Mesenchymal stem cell (in vitro differentiated cells and primary cell): Measurements from ENCODE around the gene ANKS1A.

Experiments
- DNase-seq: peaks from one replicate; pipeline ENCODE4 v3.0.0-alpha.2; 2013
- H2AFZ ChIP-seq: one replicate; pipeline ENCODE4 v1.6.1; 2013; ENCODE audit warnings: low read depth, mild to moderate bottlenecking, control low read depth, inconsistent platforms, low read length, moderate library complexity
- H2AK5ac ChIP-seq: 2 replicates; pipeline ENCODE4 v1.6.1; 2013; ENCODE audit warnings: low read length, moderate library complexity, mild to moderate bottlenecking, inconsistent platforms; ENCODE audit not compliant: severe bottlenecking
- H2BK120ac ChIP-seq: one replicate; pipeline ENCODE4 v1.6.1; 2013; ENCODE audit warnings: low read depth, mild to moderate bottlenecking, inconsistent platforms, low read length, moderate library complexity
- H2BK12ac ChIP-seq, 2 experiments: one replicate each; pipeline ENCODE4 v1.6.1; 2013; ENCODE audit warnings: inconsistent platforms in 2 of 2, low read length in 2 of 2, mild to moderate bottlenecking in 2 of 2, moderate library complexity in 2 of 2, control low read depth in 1 of 2
- H2BK15ac ChIP-seq: one replicate; pipeline ENCODE4 v1.6.1; 2013; ENCODE audit warnings: mild to moderate bottlenecking, low read depth, inconsistent platforms; ENCODE audit not compliant: poor library complexity, severe bottlenecking
- H2BK5ac ChIP-seq: 2 replicates; pipeline ENCODE4 v1.6.1; 2013; ENCODE audit warnings: low read depth, mild to moderate bottlenecking, low read length, control low read depth, inconsistent platforms; ENCODE audit not compliant: poor library complexity, severe bottlenecking
- H3K14ac ChIP-seq, 2 experiments: one replicate each; pipeline ENCODE4 v1.6.1; 2013; ENCODE audit warnings: inconsistent platforms in 2 of 2, low read length in 2 of 2, control low read depth in 1 of 2, mild to moderate bottlenecking in 1 of 2, moderate library complexity in 1 of 2
- H3K18ac ChIP-seq, 2 experiments: one replicate each; pipeline ENCODE4 v1.6.1; 2013; ENCODE audit warnings: inconsistent platforms in 2 of 2, low read length in 2 of 2, control low read depth in 1 of 2, low read depth in 1 of 2, mild to moderate bottlenecking in 1 of 2
- H3K23ac ChIP-seq, 2 experiments: one replicate each; pipeline ENCODE4 v1.6.1; 2013; ENCODE audit warnings: inconsistent platforms in 2 of 2, low read length in 2 of 2, mild to moderate bottlenecking in 2 of 2, moderate library complexity in 2 of 2, control low read depth in 1 of 2
- H3K27ac ChIP-seq: 2 replicates; pipeline ENCODE4 v1.5.1; 2013; ENCODE audit warnings: mild to moderate bottlenecking, moderate library complexity, low read length, control low read depth, inconsistent platforms; ENCODE audit not compliant: poor library complexity, severe bottlenecking
- H3K27me3 ChIP-seq, 2 experiments: 2 replicates each; pipeline versions ENCODE4 v1.6.1 to v1.7.0; 2013; ENCODE audit warnings: low read length in 2 of 2, mild to moderate bottlenecking in 2 of 2, moderate library complexity in 2 of 2, control low read depth in 1 of 2, inconsistent platforms in 1 of 2; ENCODE audit not compliant: control insufficient read depth in 1 of 2, insufficient read depth in 1 of 2
- H3K36me3 ChIP-seq, 2 experiments: 2 replicates each; pipeline versions ENCODE4 v1.6.1 to v1.7.0; 2013; ENCODE audit warnings: low read length in 2 of 2, control low read depth in 1 of 2, inconsistent platforms in 1 of 2, low read depth in 1 of 2, mild to moderate bottlenecking in 1 of 2; ENCODE audit not compliant: insufficient read depth in 2 of 2, control insufficient read depth in 1 of 2
- H3K4ac ChIP-seq, 2 experiments: one replicate each; pipeline ENCODE4 v1.6.1; 2013; ENCODE audit warnings: inconsistent platforms in 2 of 2, low read length in 2 of 2, mild to moderate bottlenecking in 2 of 2, moderate library complexity in 2 of 2, control low read depth in 1 of 2, low read depth in 1 of 2
- H3K4me1 ChIP-seq: 2 replicates; pipeline ENCODE4 v1.6.1; 2013; ENCODE audit warnings: low read depth, low read length, control low read depth; ENCODE audit not compliant: control insufficient read depth, insufficient read depth
- H3K4me2 ChIP-seq: 2 replicates; pipeline ENCODE4 v1.6.1; 2013; ENCODE audit warnings: low read length, mild to moderate bottlenecking, inconsistent platforms; ENCODE audit not compliant: poor library complexity, severe bottlenecking
- H3K4me3 ChIP-seq, 2 experiments: 2 replicates each; pipeline versions ENCODE4 v1.5.1 to v1.7.0; 2013; ENCODE audit warnings: low read length in 2 of 2, mild to moderate bottlenecking in 2 of 2, control low read depth in 1 of 2, low read depth in 1 of 2; ENCODE audit not compliant: insufficient read depth in 1 of 2
- H3K79me1 ChIP-seq: replicated peaks from 2 replicates; pipeline ENCODE4 v1.6.1; 2013; ENCODE audit warnings: mild to moderate bottlenecking, control low read depth, low read length, inconsistent platforms; ENCODE audit not compliant: poor library complexity, severe bottlenecking
- H3K9ac ChIP-seq: 2 replicates; pipeline ENCODE4 v1.7.0; 2013; ENCODE audit warnings: mild to moderate bottlenecking, low read length, moderate library complexity
- H3K9me3 ChIP-seq: 2 replicates; pipeline ENCODE4 v1.7.0; 2013; ENCODE audit warnings: mild to moderate bottlenecking, low read length; ENCODE audit not compliant: control insufficient read depth
- H4K8ac ChIP-seq: one replicate; pipeline ENCODE4 v1.6.1; 2013; ENCODE audit warnings: inconsistent platforms, mild to moderate bottlenecking, low read length, moderate library complexity
- H4K91ac ChIP-seq: one replicate; pipeline ENCODE4 v1.6.1; 2013; ENCODE audit warnings: mild to moderate bottlenecking, low read length, inconsistent platforms
- WGBS: methylation state at CpG from one replicate; pipeline ENCODE4 v1.1.7; 2013; ENCODE audit warnings: mixed read lengths; 5-methylcytosine and 5-hydroxymethylcytosine counted together

Gene ANKS1A

DNA sequence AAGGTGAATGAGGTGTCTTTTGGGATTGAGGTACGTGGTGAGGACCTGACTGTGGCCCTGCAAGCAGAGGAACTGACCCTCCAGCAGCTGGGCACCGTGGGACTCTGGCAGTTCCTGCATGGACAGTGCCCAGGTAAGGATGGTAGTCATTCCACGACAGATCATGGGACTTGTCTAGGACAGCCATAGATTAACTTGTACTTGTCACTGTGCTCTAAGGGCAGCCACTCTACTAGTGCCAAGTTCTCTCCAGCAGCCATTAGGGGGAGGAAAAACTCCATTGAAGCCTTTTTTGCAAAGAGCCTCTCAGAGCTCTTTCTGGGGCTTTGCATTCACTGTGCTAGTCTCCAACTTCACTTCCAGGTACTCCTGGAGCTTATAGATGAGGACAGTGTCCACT lies 21.6 kb upstream of the ANKS1A start:
- Histone ChIP-seq H3K4me1 (no peaks in the 10 kb centered on the region), H3K23ac (no peak overlapping the region), H2AFZ (no peak overlapping the region), H3K27me3 (no peaks in the 10 kb centered on the region), H3K14ac (no peak overlapping the region), H3K4me3 (no peak overlapping the region), H3K27ac (no peak overlapping the region), H2BK12ac (no peak overlapping the region), H3K18ac (no peak overlapping the region), H2BK120ac (no peak overlapping the region), H3K4ac (no peak overlapping the region), H2BK5ac (no peak overlapping the region), H3K4me2 (no peak overlapping the region), H3K79me1 (peaks cover under 1% of the 10 kb centered on the region), H4K8ac (no peak overlapping the region), H3K9ac (no peak overlapping the region), H2AK5ac (no peak overlapping the region), H3K36me3 (peaks cover 17 to 43% of the 10 kb centered on the region in 2 experiments), H4K91ac (no peak overlapping the region), H2BK15ac (no peak overlapping the region), H3K9me3 (no peaks in the 10 kb centered on the region)
- WGBS, result 97% methylated on average over 3 of the region's 3 CpGs
- no peak for DNase-seq

DNA sequence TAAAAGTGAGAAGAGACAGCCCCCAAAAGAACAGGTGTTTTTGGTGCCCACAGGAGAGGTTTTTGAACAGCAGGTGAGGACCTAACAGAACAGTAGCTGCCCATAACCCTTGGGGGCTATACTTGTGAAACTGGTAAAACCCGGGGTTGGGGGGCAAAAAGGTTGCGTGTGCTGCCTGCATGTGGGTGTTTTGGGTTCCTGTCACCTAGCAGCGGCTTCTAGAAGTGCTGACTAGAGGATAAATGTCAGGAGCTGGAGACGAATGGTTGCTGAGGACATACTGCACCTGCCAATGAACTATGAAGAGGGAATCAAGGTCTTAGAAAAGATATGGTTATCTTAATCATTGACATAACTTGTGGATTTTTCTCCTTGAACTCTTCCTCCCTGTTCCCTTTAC lies 17.2 kb upstream of the ANKS1A start:
- Histone ChIP-seq H2BK5ac (no peak overlapping the region), H3K27ac (no peak overlapping the region), H4K91ac (no peak overlapping the region), H3K4me3 (no peak overlapping the region), H3K4me2 (no peak overlapping the region), H2BK12ac (no peak overlapping the region), H3K4ac (no peak overlapping the region), H2BK15ac (no peak overlapping the region), H3K18ac (no peak overlapping the region), H2BK120ac (no peak overlapping the region), H3K36me3 (peaks cover 21 to 78% of the 10 kb centered on the region in 2 experiments), H3K23ac (no peak overlapping the region), H3K9ac (no peak overlapping the region), H3K27me3 (no peaks in the 10 kb centered on the region), H3K4me1 (no peaks in the 10 kb centered on the region), H2AK5ac (no peak overlapping the region), H3K9me3 (no peaks in the 10 kb centered on the region), H4K8ac (no peak overlapping the region), H3K79me1 (peaks cover 4% of the 10 kb centered on the region), H2AFZ (no peak overlapping the region), H3K14ac (no peak overlapping the region)
- no peak for DNase-seq
- WGBS, result 98% methylated on average over 3 of the region's 4 CpGs

DNA sequence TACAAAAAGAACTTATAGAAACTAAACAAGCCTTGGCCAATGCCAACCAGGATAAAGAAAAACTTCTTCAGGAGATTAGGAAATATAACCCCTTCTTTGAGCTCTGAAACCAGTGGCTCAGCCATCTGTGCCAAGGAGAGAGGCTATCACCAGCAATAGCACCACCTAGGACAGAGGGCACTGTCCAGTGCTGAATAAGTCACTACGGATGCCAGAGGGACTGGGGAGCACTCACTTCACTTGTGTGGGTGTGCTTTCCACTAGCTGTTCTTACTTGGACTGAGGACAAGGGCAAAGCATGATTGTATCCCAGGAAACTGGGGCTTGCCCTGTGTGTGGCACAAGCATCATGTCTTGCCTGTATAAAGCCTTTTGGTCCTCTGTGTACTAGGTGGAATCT lies 16.7 kb upstream of the ANKS1A start:
- H3K27ac ChIP-seq, result no peak overlapping the region

DNA sequence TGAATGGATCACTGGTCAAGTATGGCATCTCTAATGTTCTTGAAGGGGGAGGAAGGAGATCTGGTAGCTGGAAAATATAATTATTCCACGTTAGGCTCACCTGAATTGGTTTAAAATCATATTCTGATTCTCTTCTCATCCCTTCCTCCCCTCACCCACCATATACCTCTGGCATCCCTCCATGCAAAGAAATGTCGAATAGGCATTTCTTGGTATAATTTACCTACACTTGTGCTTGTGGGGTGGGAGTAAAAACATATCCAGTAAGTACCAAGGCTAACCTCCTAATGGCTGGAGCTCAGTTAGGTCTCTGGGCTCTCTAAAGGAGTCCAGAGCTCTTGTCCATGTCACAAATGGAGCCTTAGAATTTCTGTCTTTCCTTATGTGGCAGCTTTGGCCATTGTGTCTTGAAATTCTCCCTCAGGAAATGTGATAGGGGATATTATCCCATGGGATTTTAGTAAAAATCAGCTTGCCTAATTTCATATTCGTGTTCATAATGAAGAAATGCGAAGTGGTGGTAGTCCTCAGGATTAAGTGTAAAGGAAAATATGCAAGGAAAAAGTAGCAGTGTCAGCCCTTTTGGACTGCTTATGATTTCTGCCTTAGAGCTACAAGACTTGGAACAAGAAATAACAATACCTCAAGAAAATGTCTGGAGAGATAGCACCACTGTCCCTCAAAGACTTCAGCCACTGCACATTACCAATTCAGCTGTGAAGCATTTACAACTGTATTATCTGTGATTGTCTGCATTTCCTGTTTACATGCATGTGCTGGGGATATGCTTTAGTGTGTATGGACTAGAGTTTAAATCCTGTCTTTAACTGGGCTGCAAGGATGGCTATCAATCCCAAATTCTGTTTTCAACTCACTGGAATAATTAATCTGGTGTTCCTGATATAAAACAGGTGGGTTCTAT lies 13.5 kb upstream of the ANKS1A start:
- H3K4ac ChIP-seq, result no peak overlapping the region
- no peaks in the 10 kb centered on the region for H3K9me3 ChIP-seq
- no peak overlapping the region for H3K23ac ChIP-seq
- peaks cover 22 to 96% of the 10 kb centered on the region in 2 experiments for H3K36me3 ChIP-seq
- no peak for DNase-seq
- no peak overlapping the region for H2AK5ac ChIP-seq
- no peaks in the 10 kb centered on the region for H3K27me3 ChIP-seq
- no peak overlapping the region for H3K4me2 ChIP-seq
- WGBS, result 91% methylated on average over 2 of the region's 4 CpGs
- H2AFZ ChIP-seq, result no peak overlapping the region
- no peaks in the 10 kb centered on the region for H3K4me1 ChIP-seq
- H3K14ac ChIP-seq, result no peak overlapping the region
- peaks cover 12% of the 10 kb centered on the region for H3K79me1 ChIP-seq
- no peak overlapping the region for H4K91ac ChIP-seq
- no peak overlapping the region for H3K9ac ChIP-seq
- no peak overlapping the region for H4K8ac ChIP-seq
- no peak overlapping the region for H3K27ac ChIP-seq
- H2BK12ac ChIP-seq, result no peak overlapping the region
- H2BK5ac ChIP-seq, result no peak overlapping the region
- H2BK120ac ChIP-seq, result no peak overlapping the region
- no peak overlapping the region for H2BK15ac ChIP-seq
- H3K4me3 ChIP-seq, result no peak overlapping the region
- H3K18ac ChIP-seq, result no peak overlapping the region

More for the DNA sequence above, 16.7 kb upstream of the ANKS1A start:
- Histone ChIP-seq H2AFZ (no peak overlapping the region), H4K8ac (no peak overlapping the region), H3K4me3 (no peak overlapping the region), H3K4me1 (no peaks in the 10 kb centered on the region), H2BK12ac (no peak overlapping the region), H3K27me3 (no peaks in the 10 kb centered on the region), H2BK5ac (no peak overlapping the region), H3K4me2 (no peak overlapping the region), H2BK15ac (no peak overlapping the region), H3K23ac (no peak overlapping the region), H3K14ac (no peak overlapping the region), H3K9me3 (no peaks in the 10 kb centered on the region), H3K36me3 (peaks cover 19 to 79% of the 10 kb centered on the region in 2 experiments), H3K18ac (no peak overlapping the region), H3K4ac (no peak overlapping the region), H3K79me1 (peaks cover 4% of the 10 kb centered on the region), H3K9ac (no peak overlapping the region), H2AK5ac (no peak overlapping the region), H4K91ac (no peak overlapping the region), H2BK120ac (no peak overlapping the region)
- DNase-seq, result no peak
- WGBS, result 87% methylated on average over 1 of the region's 1 CpG
